Naive B cell (primary cell): ENCODE measurements around the gene SHISA7. TPM values are rescaled to one million over a fixed set of nuclear protein-coding genes. Genes with fewer than 3 reads are reported as not detected.
"Not testable (repeated sequence)": the region's sequence is repeated elsewhere in the genome, so short reads cannot be mapped to it uniquely, and the experiment has no call there.

Source experiments
- ATAC-seq, 2 donors: fragments of 150-1000 bp; cut with Tn5 transposase; 2 replicates each; pipeline ENCODE4 v1.10.0; 2021; ENCODE audit warnings: low read depth in 2 of 2, mild to moderate bottlenecking in 2 of 2, moderate library complexity in 2 of 2
- DNase-seq: peaks from one replicate; pipeline ENCODE4 v3.0.0; 2022
- H3K27ac Mint-ChIP-seq, 6 donors: one replicate each; pipeline ENCODE4 v1.8.0; 2020 to 2022; ENCODE audit warnings: mild to moderate bottlenecking in 6 of 6, mixed read lengths in 6 of 6, moderate library complexity in 5 of 6, inconsistent platforms in 2 of 6
- H3K27me3 Mint-ChIP-seq, 3 donors: one replicate each; pipeline ENCODE4 v1.8.0; 2021 to 2022; ENCODE audit warnings: mixed read lengths in 3 of 3, mild to moderate bottlenecking in 1 of 3
- H3K36me3 Mint-ChIP-seq, 2 donors: one replicate each; pipeline ENCODE4 v1.8.0; 2020 to 2022; ENCODE audit warnings: mixed read lengths in 2 of 2, inconsistent platforms in 1 of 2, mild to moderate bottlenecking in 1 of 2
- H3K4me1 Mint-ChIP-seq, 3 donors: one replicate each; pipeline ENCODE4 v1.8.0; 2020 to 2022; ENCODE audit warnings: mixed read lengths in 3 of 3, inconsistent platforms in 1 of 3, mild to moderate bottlenecking in 1 of 3, moderate library complexity in 1 of 3
- H3K4me3 Mint-ChIP-seq, 8 donors: one replicate each; pipeline ENCODE4 v1.8.0; 2020 to 2022; ENCODE audit warnings: mild to moderate bottlenecking in 8 of 8, mixed read lengths in 8 of 8, moderate library complexity in 8 of 8, inconsistent platforms in 2 of 8
- H3K9me3 Mint-ChIP-seq, 7 donors: one replicate each; pipeline ENCODE4 v1.8.0; 2020 to 2022; ENCODE audit warnings: mixed read lengths in 7 of 7, mild to moderate bottlenecking in 5 of 7, inconsistent platforms in 2 of 7, moderate library complexity in 1 of 7
- polyA plus RNA-seq, 6 donors: library from polyadenylated mRNA; unstranded; fragments of 300-500 nt; fragmentation: Illumina TruSeq; gene quantifications; one replicate each; pipeline ENCODE4 v1.2.3, GENCODE V29; 2021; ENCODE audit warnings: low read depth in 6 of 6

Gene SHISA7
- polyA plus RNA-seq, 6 donors from 2014 or later: not detected

DNA sequence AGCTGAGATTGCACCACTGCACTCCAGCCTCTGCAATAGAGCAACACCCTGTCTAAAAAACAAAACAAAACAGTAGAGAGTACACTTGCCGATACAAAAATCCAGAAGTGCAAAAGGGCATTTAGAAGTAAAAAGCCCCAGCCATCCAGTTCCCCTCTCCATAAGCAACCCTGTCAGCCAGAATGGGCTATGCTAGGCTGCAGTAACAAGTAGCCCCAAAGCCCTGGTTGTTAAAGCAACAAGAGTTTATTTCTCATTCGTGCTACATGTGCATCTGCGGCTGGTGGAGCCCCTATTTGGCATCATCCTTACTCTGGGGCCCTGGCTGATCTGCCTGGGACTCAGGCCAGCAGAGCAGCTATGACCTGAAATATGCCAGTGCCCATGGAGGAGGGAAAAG lies 18.6 kb downstream of the SHISA7 start:
- Mint-ChIP-seq H3K4me3 (peak overlapping the region in 1 of 8 donors; percentile 4), H3K4me1 (peaks cover 0 to 4% (median 3%) of the 10 kb centered on the region in 3 donors), H3K9me3 (no peaks in the 10 kb centered on the region), H3K27ac (no peak overlapping the region), H3K36me3 (no peaks in the 10 kb centered on the region), H3K27me3 (peaks cover 10 to 36% (median 30%) of the 10 kb centered on the region in 3 donors)
- no peak for ATAC-seq
- no peak for DNase-seq

DNA sequence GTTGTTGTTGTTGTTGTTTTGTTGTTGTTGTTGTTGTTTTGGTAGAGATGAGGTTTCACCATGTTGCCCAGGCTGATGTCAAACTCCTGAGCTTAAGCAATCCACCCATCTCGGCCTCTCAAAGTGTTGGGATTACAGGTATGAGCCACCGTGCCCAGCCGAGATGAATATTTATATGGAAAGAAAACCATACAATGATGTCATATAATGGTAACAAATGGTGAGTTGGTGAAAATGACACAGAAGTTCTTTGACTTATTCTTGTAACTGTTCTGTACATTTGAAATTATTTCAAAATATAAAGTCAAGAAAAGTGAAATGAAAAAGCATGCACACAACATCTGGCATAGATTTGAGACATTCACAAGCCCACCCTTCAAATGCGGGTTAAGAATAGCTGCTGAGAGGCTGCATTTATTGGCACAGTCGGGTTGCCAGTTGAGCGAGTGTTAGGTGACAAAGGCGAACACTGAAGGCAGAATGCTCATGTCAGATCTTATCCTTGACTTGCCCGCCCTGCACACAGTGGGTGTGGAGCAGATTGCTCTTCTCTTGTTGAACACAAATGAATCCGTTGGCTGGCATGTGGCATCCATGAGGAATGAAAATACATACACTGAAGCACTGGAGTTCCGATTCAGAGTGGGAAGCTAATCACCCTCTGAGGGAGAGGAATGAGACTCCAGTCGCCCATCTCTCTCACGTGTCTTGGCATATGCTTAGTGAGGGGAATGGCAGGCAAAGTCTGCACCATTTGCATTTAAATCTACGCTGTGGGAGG lies 19.7 kb downstream of the SHISA7 start:
- no peak overlapping the region for H3K27ac Mint-ChIP-seq
- H3K36me3 Mint-ChIP-seq: no peaks in the 10 kb centered on the region
- H3K4me1 Mint-ChIP-seq: peaks cover 0 to 4% (median under 1%) of the 10 kb centered on the region in 3 donors
- peaks cover 10 to 28% (median 19%) of the 10 kb centered on the region in 3 donors for H3K27me3 Mint-ChIP-seq
- no peak for DNase-seq
- H3K9me3 Mint-ChIP-seq: no peaks in the 10 kb centered on the region
- ATAC-seq: no peak
- H3K4me3 Mint-ChIP-seq: no peak overlapping the region

- Mint-ChIP-seq H3K27ac (peak overlapping the region in 2 of 6 donors; percentile 11 to 21), H3K27me3 (peaks cover 15 to 23% (median 16%) of the 10 kb centered on the region in 3 donors)
- not testable (repeated sequence) for DNase-seq, H3K36me3 Mint-ChIP-seq, ATAC-seq, H3K4me3 Mint-ChIP-seq, H3K9me3 Mint-ChIP-seq, H3K4me1 Mint-ChIP-seq
These were observed 21.8 kb downstream of the SHISA7 start for GRCh38 chr19:55421281-55421680.

DNA sequence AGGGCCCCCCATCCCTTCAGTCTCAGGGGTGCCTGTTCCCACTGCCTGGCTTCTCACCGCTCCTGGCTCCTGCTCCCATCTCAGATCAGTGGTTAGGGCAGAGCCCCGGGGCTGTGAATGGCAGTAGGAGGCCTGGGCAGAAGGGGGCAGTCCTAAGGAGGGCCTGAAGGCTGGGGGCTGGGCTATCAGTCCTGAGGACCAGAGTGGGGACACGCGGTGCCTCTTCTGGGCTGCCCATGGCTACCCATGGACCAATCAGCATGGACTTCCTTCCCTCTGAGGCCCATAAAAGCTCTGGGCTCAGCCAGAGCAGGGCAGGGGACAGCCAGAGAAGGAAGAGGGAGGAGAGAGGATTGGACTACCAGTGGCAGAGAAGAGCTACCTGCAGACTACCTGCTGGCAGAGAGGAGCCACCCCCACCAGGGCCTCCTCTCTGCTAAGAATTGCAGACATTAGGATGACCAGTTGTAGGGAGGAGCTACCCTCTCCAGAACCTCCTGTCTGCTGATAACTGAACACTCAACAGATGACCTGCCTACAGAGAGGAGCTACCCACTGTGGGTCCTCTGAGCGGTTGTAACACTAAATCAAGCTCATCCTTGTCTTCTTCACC lies 23.4 kb downstream of the SHISA7 start:
- H3K4me3 Mint-ChIP-seq: no peak overlapping the region
- H3K27ac Mint-ChIP-seq: no peak overlapping the region
- H3K4me1 Mint-ChIP-seq: peaks cover 0 to 4% (median 0%) of the 10 kb centered on the region in 3 donors
- no peaks in the 10 kb centered on the region for H3K36me3 Mint-ChIP-seq
- no peak for DNase-seq
- H3K27me3 Mint-ChIP-seq: peaks cover 9 to 23% (median 11%) of the 10 kb centered on the region in 3 donors
- no peaks in the 10 kb centered on the region for H3K9me3 Mint-ChIP-seq
- ATAC-seq: no peak

DNA sequence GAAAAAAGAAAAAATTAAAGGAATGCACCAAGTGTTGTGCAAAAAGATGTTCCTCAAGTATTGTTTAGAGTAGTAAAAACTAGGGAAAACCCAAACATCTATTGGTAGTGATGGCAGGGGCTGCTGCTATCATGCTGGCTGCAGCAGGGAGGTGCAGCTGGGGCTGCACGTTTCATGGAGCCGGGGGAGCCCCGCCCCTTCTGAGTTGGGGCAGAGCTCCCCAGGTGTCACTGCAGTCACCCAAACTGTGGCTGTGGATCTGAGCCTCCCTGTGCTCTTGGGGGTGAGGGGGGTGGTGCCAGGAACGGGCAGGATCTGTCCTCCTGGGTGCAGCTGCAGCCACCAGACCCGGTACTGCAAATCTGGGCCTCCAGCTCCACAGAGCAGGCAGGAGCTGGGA lies 24.0 kb downstream of the SHISA7 start:
- Mint-ChIP-seq H3K4me3 (no peak overlapping the region), H3K9me3 (no peaks in the 10 kb centered on the region), H3K27me3 (peaks cover 5 to 19% (median 11%) of the 10 kb centered on the region in 3 donors), H3K4me1 (peaks cover 0 to 4% (median 0%) of the 10 kb centered on the region in 3 donors), H3K36me3 (no peaks in the 10 kb centered on the region), H3K27ac (no peak overlapping the region)
- DNase-seq (no peak), ATAC-seq (no peak)

- no peaks in the 10 kb centered on the region for H3K36me3 Mint-ChIP-seq
- peaks cover 0 to 4% (median 0%) of the 10 kb centered on the region in 3 donors for H3K4me1 Mint-ChIP-seq
- ATAC-seq (peak; percentile 69 to 71), DNase-seq (peak; percentile 47)
- no peak overlapping the region for H3K27ac Mint-ChIP-seq
- H3K4me3 Mint-ChIP-seq: no peak overlapping the region
- H3K9me3 Mint-ChIP-seq: no peaks in the 10 kb centered on the region
- H3K27me3 Mint-ChIP-seq: peaks cover 0 to 14% (median 5%) of the 10 kb centered on the region in 3 donors
These were observed 24.9 kb downstream of the SHISA7 start for GRCh38 chr19:55418185-55418584.

- H3K27me3 Mint-ChIP-seq: no peaks in the 10 kb centered on the region
- H3K4me1 Mint-ChIP-seq: peaks cover 19 to 31% (median 20%) of the 10 kb centered on the region in 3 donors
- DNase-seq (no peak), ATAC-seq (no peak)
- peaks cover 8 to 20% of the 10 kb centered on the region in 2 donors for H3K36me3 Mint-ChIP-seq
- H3K9me3 Mint-ChIP-seq: peaks cover 2 to 11% (median 8%) of the 10 kb centered on the region in 7 donors
- H3K27ac Mint-ChIP-seq: peak overlapping the region in 2 of 6 donors; percentile 40 to 92
- H3K4me3 Mint-ChIP-seq: peak overlapping the region in 3 of 8 donors; percentile 1 to 74 (median 29)
These were observed 32.9 kb downstream of the SHISA7 start for GRCh38 chr19:55410168-55410567.

GRCh38 chr19:55409179-55409578 lies 33.9 kb downstream of the SHISA7 start:
- not testable (repeated sequence) for ATAC-seq, H3K27me3 Mint-ChIP-seq, DNase-seq
- peaks cover 2 to 11% (median 8%) of the 10 kb centered on the region in 7 donors for H3K9me3 Mint-ChIP-seq
- peaks cover 19 to 31% (median 20%) of the 10 kb centered on the region in 3 donors for H3K4me1 Mint-ChIP-seq
- H3K4me3 Mint-ChIP-seq: peak overlapping the region in 7 of 8 donors; percentile 66 to 96 (median 92)
- H3K27ac Mint-ChIP-seq: peak overlapping the region; percentile 71 to 100 (median 98)
- peaks cover 8 to 20% of the 10 kb centered on the region in 2 donors for H3K36me3 Mint-ChIP-seq

GRCh38 chr19:55408533-55408872 lies 34.6 kb downstream of the SHISA7 start:
- H3K9me3 Mint-ChIP-seq: peaks cover 2 to 11% (median 8%) of the 10 kb centered on the region in 7 donors
- no peak for DNase-seq
- H3K4me1 Mint-ChIP-seq: peaks cover 19 to 31% (median 20%) of the 10 kb centered on the region in 3 donors
- ATAC-seq: no peak
- peaks cover 8 to 20% of the 10 kb centered on the region in 2 donors for H3K36me3 Mint-ChIP-seq
- H3K27ac Mint-ChIP-seq: peak overlapping the region; percentile 98 to 100 (median 100)
- peak overlapping the region; percentile 91 to 99 (median 94) for H3K4me3 Mint-ChIP-seq
- H3K27me3 Mint-ChIP-seq: no peaks in the 10 kb centered on the region

- H3K4me1 Mint-ChIP-seq: peaks cover 20 to 31% (median 23%) of the 10 kb centered on the region in 3 donors
- peaks cover 8 to 25% of the 10 kb centered on the region in 2 donors for H3K36me3 Mint-ChIP-seq
- peak overlapping the region; percentile 91 to 99 (median 94) for H3K4me3 Mint-ChIP-seq
- DNase-seq (peak; percentile 98), ATAC-seq (peak; percentile 83 to 87)
- H3K27ac Mint-ChIP-seq: peak overlapping the region; percentile 98 to 100 (median 100)
- H3K27me3 Mint-ChIP-seq: no peaks in the 10 kb centered on the region
- peaks cover 2 to 11% (median 8%) of the 10 kb centered on the region in 7 donors for H3K9me3 Mint-ChIP-seq
These were observed 35.1 kb downstream of the SHISA7 start for GRCh38 chr19:55407800-55408532.

GRCh38 chr19:55407550-55407799 lies 35.6 kb downstream of the SHISA7 start, which contains the start of gene UBE2S:
Gene UBE2S, minus strand, starts transcription at chr19:55407788. Its CDS starts 199 bp downstream, at chr19:55407589.
- DNase-seq, H3K27me3 Mint-ChIP-seq: not testable (repeated sequence)
- Mint-ChIP-seq H3K9me3 (peaks cover 2 to 11% (median 8%) of the 10 kb centered on the region in 7 donors), H3K4me1 (peaks cover 20 to 31% (median 23%) of the 10 kb centered on the region in 3 donors), H3K4me3 (peak within 1 kb of the TSS; percentile 91 to 99 (median 94)), H3K36me3 (peaks cover 8 to 26% of the 10 kb centered on the region in 2 donors), H3K27ac (peak within 1 kb of the TSS; percentile 98 to 100 (median 100))
- ATAC-seq: peak in 1 of 2 donors; percentile 1

GRCh38 chr19:55406826-55407549 lies 36.1 kb downstream of the SHISA7 start:
- ATAC-seq (no peak), DNase-seq (no peak)
- Mint-ChIP-seq H3K36me3 (peaks cover 10 to 26% of the 10 kb centered on the region in 2 donors), H3K4me3 (peak overlapping the region; percentile 78 to 99 (median 91)), H3K27ac (peak overlapping the region; percentile 76 to 99 (median 94)), H3K27me3 (no peaks in the 10 kb centered on the region), H3K9me3 (peaks cover 2 to 11% (median 8%) of the 10 kb centered on the region in 7 donors), H3K4me1 (peaks cover 20 to 31% (median 23%) of the 10 kb centered on the region in 3 donors)
